Measurements from ENCODE around the gene TSPOAP1.

Gene TSPOAP1

DNA sequence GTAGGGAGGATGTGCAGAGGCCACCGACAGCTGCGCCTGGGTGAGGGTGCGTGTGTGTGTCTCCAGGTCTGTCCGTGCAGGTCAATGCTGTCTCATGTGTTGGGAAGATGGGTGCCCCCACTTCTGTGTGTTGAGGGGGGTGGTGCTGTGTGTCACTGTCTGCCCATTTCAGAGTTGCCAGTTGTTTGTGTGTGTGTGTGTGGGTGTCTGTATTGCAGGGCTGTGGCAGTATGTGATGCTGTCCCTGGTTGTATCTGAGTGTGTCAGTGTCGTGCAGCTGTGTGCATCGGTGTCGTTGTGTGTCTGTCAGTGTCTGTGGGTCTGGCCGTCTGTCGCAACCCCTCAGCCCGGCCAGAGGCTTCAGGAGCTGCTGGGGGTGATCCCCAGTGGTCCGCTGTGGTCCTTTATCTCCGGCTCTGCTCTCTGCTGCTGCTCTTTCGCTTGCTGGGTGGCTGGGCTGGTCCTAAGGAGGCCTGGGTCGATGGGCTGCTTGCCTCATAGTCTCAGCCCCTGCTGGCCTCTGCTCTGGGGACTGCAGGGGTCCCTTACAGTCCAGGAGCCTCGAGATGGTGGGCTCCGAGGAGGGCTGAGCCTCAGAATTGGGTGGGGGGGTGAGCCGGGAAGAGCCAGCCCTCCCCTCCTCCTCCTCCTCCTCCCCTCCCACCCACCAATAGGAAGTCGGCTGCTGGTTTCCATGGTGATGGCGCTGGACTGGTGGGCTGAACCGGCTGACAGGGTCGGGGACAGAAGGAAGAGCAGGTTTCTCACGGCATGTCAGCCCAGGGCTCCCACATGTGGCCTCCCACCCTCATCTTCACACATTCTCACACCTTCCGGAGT, at the start of gene TSPOAP1:
Gene TSPOAP1 (minus strand): TSS at position 601 of the 840 bp plus-strand sequence. CDS start 875 bp downstream, outside the sequence.
- peak; percentile 82 to 88 for DNase-seq (ENCODE audit: low read depth in 1 of 2, low spot score in 1 of 2)

DNA sequence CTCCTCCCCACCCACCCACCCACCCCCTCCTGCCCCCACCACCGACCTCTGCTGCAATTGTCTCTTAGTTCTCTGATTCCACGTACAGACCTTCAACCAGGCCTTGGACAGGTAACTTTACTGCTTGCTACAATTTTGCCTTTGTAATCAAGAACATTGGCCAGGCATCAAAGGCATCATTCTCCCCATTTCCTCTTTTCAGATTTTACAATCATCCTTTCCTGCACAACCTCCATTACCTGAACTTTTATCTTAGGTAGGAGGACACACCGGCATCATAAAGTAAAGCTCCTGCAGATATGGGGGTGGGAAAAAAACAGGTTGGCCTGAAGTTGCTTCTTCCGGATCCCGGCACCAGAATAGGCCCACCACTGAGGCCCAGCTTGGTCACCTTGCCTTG, 49.1 kb upstream of the TSPOAP1 start:
- no peak for DNase-seq (ENCODE audit: low read depth in 1 of 2, low spot score in 1 of 2)

DNA sequence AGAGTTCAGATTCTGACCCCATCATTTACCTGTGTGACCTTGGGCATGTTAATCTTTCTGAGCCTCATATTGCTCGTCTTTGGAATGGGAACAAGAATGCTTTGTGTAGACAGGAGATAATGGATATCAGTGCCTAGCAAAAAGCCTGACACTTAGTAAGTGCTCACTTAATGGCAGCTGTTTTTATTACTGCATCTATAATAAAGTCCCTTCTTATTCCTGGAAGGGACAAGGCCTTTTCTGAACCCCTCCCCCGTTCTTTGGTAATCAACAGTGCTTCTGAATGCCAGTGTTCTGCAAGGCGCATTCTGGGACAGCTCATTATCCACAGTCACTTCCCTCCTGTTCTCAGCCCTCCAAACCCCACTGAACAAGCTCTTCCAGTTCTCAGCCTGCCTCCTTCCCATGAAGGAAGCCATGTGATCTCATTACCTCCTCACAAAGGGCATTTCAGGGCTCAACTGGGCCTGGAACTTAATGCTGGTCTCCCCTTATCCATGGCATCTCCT, 48.6 kb upstream of the TSPOAP1 start:
- DNase-seq (ENCODE audit: low read depth in 1 of 2, low spot score in 1 of 2) = no peak

DNA sequence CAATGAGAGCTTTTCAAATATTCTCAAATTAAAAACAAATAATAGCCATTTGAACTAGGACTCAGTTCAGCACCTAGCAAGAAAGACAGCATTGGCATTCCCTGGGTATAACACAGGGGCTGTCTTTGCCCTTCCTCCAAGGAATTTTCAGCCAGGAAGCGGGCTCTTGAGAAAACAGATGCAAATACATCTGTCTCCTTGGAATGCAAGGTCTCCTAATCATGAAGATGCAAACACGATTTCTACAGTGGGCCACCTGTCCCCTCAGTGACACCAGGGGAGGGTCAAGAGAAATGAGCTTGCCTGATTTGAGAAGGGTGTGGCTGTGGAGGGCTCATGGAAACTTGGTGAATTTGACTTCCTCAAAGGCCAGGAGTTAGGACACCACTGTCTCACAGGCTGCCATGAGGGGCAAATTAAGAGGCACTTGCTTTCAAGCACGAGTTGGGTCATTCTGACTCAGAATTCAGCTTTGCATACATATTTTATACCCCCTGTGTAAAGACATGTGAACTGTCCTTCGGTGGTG, 47.9 kb upstream of the TSPOAP1 start:
- no peak for DNase-seq (ENCODE audit: low read depth in 1 of 2, low spot score in 1 of 2)

- DNase-seq (ENCODE audit: low read depth in 1 of 2, low spot score in 1 of 2) = no peak
Observed at GRCh38 chr17:58375811-58376210, 47.2 kb upstream of the TSPOAP1 start.

DNA sequence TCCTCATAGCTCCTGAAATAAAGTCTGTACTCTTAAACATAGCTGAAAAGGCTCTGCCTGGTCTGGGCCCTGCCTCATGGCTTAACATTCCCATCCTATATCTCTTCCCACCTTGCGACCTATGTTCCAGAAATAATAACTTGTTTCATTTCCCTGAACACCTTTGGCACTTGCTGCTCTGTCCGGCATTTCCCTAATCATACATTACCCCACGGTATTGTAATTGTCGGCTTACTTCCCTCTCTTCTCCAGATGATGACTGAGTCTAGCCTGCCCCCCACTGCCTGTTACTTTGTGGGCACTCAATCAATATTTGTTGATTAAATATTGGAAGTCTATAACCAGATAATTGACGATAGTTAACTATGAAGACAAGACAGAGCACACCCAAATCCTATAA, 46.7 kb upstream of the TSPOAP1 start:
- DNase-seq (ENCODE audit: low read depth in 1 of 2, low spot score in 1 of 2) = no peak

- DNase-seq (ENCODE audit: low read depth in 1 of 2, low spot score in 1 of 2) = no peak
Observed at GRCh38 chr17:58373923-58374322, 45.3 kb upstream of the TSPOAP1 start.

- DNase-seq (ENCODE audit: low read depth in 1 of 2, low spot score in 1 of 2) = no peak
Observed at GRCh38 chr17:58373003-58373402, 44.4 kb upstream of the TSPOAP1 start.

DNA sequence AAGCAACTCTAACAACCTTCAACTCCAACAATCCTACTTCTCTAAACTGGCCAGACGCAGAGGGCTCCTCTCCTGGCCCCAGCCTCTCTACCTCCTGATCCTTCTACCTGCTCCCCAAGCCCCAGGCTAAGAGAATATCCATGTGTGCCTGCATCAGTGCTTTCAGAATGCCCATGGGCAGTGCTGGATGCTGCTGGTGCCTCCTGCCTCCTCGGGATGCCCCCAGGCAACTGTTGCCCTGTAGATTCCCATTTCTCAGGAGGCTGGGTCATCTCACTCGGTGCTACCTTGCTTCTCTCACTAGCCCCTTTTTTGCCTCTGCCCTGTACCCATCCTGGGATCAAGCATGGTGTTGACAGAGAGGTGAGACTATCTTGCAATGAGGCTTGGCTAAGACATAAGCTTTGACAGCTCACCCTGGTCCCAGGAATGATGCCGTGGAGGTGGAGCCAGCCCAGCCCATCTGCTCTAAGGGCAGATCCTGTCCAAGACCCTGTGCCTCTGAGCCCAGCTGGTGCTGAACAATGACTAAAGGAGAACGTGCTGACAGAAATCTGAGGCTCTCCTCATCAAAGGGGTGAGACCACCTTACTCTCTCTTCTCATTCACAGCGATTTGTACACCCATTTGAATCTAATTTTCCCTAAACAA, 42.8 kb upstream of the TSPOAP1 start:
- no peak for DNase-seq (ENCODE audit: low read depth in 1 of 2, low spot score in 1 of 2)

DNA sequence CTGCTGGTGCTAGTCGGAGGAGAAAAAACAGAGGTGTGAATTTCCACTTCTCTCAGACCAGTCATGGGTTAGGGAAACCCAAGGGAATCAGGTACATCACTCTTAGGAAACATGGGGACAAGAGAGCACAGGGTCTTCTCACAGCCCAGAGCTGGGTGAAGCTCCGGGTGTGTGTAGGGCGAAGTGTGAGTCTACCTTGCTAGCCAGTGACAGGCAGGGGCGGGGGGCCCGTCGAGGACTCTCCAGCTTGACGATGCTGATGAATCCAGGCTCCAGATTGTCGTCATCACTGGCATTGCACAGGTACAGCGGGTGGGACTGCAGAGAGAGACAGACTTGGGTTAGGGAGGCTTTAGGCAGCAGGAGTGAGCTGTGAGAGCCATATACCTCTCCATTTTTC, 42.1 kb upstream of the TSPOAP1 start:
- DNase-seq (ENCODE audit: low read depth in 1 of 2, low spot score in 1 of 2) = no peak

GRCh38 chr17:58370309-58370708, 41.7 kb upstream of the TSPOAP1 start:
- no peak for DNase-seq (ENCODE audit: low read depth in 1 of 2, low spot score in 1 of 2)

DNA sequence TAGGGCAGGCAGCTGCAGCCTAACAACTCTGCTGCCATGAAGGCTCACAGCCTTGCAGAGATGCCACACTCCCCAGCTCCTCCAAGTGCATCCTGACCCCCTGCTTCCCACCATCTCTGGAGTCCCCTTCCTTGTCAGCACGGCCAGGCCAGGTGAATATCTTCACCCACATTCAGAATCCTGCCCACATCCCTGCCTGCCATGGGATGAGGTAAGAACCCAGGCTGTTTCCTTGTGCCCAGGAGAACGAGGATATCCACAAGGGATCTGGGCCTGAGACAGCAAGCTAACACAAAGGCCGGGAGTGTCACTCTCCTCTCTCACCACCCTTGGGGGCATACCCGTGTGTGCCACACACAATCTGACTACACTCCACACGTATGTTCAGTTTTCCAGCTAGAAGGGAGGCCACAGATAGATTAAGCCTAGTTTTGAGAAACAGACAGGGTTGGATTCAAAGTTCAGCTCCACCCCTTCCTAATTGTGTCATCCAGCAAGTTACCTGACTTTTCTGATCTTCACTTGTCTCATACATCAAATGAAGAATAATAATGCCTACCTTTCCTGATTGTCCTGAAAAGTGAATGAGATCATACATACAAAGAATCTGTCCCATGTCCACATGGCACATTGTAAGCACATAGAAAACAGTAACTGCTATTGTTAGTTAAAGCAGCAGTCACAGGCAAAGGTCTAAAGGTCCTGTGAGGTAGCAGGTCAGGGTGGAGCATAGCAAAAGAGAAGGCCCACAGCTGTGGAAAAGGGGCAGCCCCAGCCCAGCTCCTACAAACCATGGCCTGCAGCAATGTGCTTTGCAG, 40.8 kb upstream of the TSPOAP1 start:
- DNase-seq (ENCODE audit: low read depth in 1 of 2, low spot score in 1 of 2) = no peak

GRCh38 chr17:58368860-58369213, 40.2 kb upstream of the TSPOAP1 start:
- DNase-seq (ENCODE audit: low read depth in 1 of 2, low spot score in 1 of 2) = no peak

DNA sequence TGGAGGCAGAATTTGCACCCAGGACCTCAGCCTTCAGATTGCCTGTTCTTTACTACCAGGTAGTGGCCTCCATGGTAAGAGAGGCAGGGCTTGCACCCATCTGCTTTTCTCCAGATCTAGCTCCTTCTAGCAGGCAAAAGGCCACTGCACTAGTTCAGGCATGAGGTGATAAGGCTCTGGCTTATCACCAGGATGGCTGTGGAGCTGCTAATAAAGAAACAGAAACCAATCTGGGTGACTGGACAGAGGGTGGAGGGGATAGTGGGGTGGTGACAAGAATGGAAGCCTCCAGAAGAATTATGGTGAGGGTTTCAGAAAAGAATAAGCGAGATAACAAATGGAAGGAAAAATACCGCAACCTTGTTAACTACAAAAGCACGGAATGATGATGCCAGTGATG, 38.9 kb upstream of the TSPOAP1 start:
- DNase-seq (ENCODE audit: low read depth in 1 of 2, low spot score in 1 of 2) = no peak

- DNase-seq (ENCODE audit: low read depth in 1 of 2, low spot score in 1 of 2) = no peak
Observed at GRCh38 chr17:58365980-58366595, 37.5 kb upstream of the TSPOAP1 start.

GRCh38 chr17:58365185-58365979, 36.8 kb upstream of the TSPOAP1 start:
- DNase-seq (ENCODE audit: low read depth in 1 of 2, low spot score in 1 of 2) = no peak

GRCh38 chr17:58364270-58364942, 35.8 kb upstream of the TSPOAP1 start:
- DNase-seq (ENCODE audit: low read depth in 1 of 2, low spot score in 1 of 2) = no peak

- no peak for DNase-seq (ENCODE audit: low read depth in 1 of 2, low spot score in 1 of 2)
Observed at GRCh38 chr17:58363457-58364185, 35.0 kb upstream of the TSPOAP1 start.
